Lung (tissue), 12 donors: Measurements from ENCODE around the gene STXBP5L. TPM values are rescaled to one million over a fixed set of nuclear protein-coding genes. Genes with fewer than 3 reads are reported as not detected.
"Not testable (repeated sequence)": the region's sequence is repeated elsewhere in the genome, so short reads cannot be mapped to it uniquely, and the experiment has no call there.

Experiments used
- ATAC-seq: fragments of 200-7000 bp; cut with Tn5 transposase; one replicate; pipeline ENCODE4 v1.9.1; 2020; ENCODE audit warnings: moderate number of reproducible peaks; ENCODE audit not compliant: insufficient read depth, low FRiP score
- DNase-seq, 3 donors: peaks; one replicate each; pipeline ENCODE4 v3.0.0-alpha.2; 2013 to 2017
- H3K27ac ChIP-seq, 2 donors: one replicate each; pipeline ENCODE4 v1.5.1; 2013; ENCODE audit warnings: mild to moderate bottlenecking in 2 of 2, moderate library complexity in 2 of 2, control low read depth in 1 of 2, inconsistent platforms in 1 of 2, low read depth in 1 of 2, low read length in 1 of 2
- H3K27me3 ChIP-seq, 3 donors: one replicate each; pipeline ENCODE4 v1.5.1; 2013; ENCODE audit warnings: low read length in 2 of 3; ENCODE audit not compliant: control insufficient read depth in 3 of 3, insufficient read depth in 3 of 3
- H3K36me3 ChIP-seq, 4 donors: one replicate each; pipeline ENCODE4 v1.5.1; 2013; ENCODE audit warnings: low read length in 4 of 4, mild to moderate bottlenecking in 1 of 4, moderate library complexity in 1 of 4; ENCODE audit not compliant: control insufficient read depth in 4 of 4, insufficient read depth in 4 of 4
- H3K4me1 ChIP-seq, 5 donors: one replicate each; pipeline ENCODE4 v1.5.1; 2013; ENCODE audit warnings: low read length in 5 of 5, mild to moderate bottlenecking in 2 of 5, moderate library complexity in 1 of 5; ENCODE audit not compliant: control insufficient read depth in 5 of 5, insufficient read depth in 5 of 5
- H3K4me3 ChIP-seq: one replicate; pipeline ENCODE4 v1.5.1; 2013; ENCODE audit warnings: mild to moderate bottlenecking, control low read depth, moderate library complexity
- H3K9ac ChIP-seq, 2 donors: one replicate each; pipeline ENCODE4 v1.5.1; 2013; ENCODE audit warnings: low read length in 2 of 2, control low read depth in 1 of 2; ENCODE audit not compliant: insufficient read depth in 1 of 2
- H3K9me3 ChIP-seq, 4 donors: one replicate each; pipeline ENCODE4 v1.5.1; 2013; ENCODE audit warnings: low read length in 3 of 4, mild to moderate bottlenecking in 1 of 4, moderate library complexity in 1 of 4; ENCODE audit not compliant: control insufficient read depth in 4 of 4, insufficient read depth in 3 of 4
- CTCF ChIP-seq: IDR thresholded peaks from 2 replicates; pipeline ENCODE4 v1.5.1; 2012; ENCODE audit warnings: mild to moderate bottlenecking; ENCODE audit errors: control extremely low read depth, extremely low read depth
- WGBS, 2 donors: extraction: QIAGEN DNeasy Blood & Tissue Kit; methylation state at CpG; one replicate each; pipeline ENCODE4 v1.1.7; 2013; 5-methylcytosine and 5-hydroxymethylcytosine counted together
- polyA plus RNA-seq, 2 donors: library from polyadenylated mRNA; stranded (reverse); fragments of 200-250 nt; gene quantifications; one replicate each; pipeline ENCODE4 v1.2.1, GENCODE V29; 2013
- total RNA-seq, 2 donors: library from RNA; depleted of rRNA in 1 of 2; stranded (reverse); fragments of >200 nt in 1 of 2; gene quantifications; one replicate each; pipeline ENCODE4 v1.2.1, GENCODE V29; 2014 to 2021
- donor health status: control.
- donor health status: control.
- donor health status: Bipolar disorder and iron deficiency.
- donor health status: healthy.
- donor health status: DM: yes; HTN: yes; CAD: no.

STXBP5L gene
- total and polyA plus RNA-seq, 4 donors = 0.26 TPM; not detected in 3

- no peak for TF ChIP-seq CTCF
- Histone ChIP-seq H3K36me3 (peaks cover 0 to 2% (median 0%) of the 10 kb centered on the region in 4 donors), H3K27me3 (no peaks in the 10 kb centered on the region), H3K9ac (no peak overlapping the region), H3K27ac (no peak overlapping the region), H3K4me1 (no peaks in the 10 kb centered on the region), H3K9me3 (peaks cover 0 to 2% (median 0%) of the 10 kb centered on the region in 4 donors), H3K4me3 (no peak overlapping the region)
- ATAC-seq (no peak), DNase-seq (no peak)
- 88 to 91% methylated on average over 2 of the region's 2 CpGs for WGBS, 2 donors
These were observed 528.1 kb downstream of the STXBP5L start for GRCh38 chr3:121436074-121436473.

GRCh38 chr3:121436641-121437040 is 528.6 kb downstream of the STXBP5L start:
- WGBS, 2 donors = 75 to 87% methylated on average over 3 of the region's 3 CpGs
- no peaks in the 10 kb centered on the region for H3K27me3 ChIP-seq
- H3K36me3 ChIP-seq = peaks cover 0 to 2% (median 0%) of the 10 kb centered on the region in 4 donors
- ATAC-seq (no peak), DNase-seq (no peak)
- no peak overlapping the region for H3K9ac ChIP-seq
- H3K27ac ChIP-seq = no peak overlapping the region
- no peak overlapping the region for H3K4me3 ChIP-seq
- H3K9me3 ChIP-seq = peaks cover 0 to 2% (median 0%) of the 10 kb centered on the region in 4 donors
- no peak for TF ChIP-seq CTCF
- H3K4me1 ChIP-seq = no peaks in the 10 kb centered on the region

GRCh38 chr3:121443456-121443855 is 535.5 kb downstream of the STXBP5L start:
- ATAC-seq (no peak), DNase-seq (no peak)
- H3K9me3 ChIP-seq = peaks cover 0 to 3% (median 0%) of the 10 kb centered on the region in 4 donors
- 68 to 84% methylated on average over 1 of the region's 1 CpG for WGBS, 2 donors
- H3K4me3 ChIP-seq = no peak overlapping the region
- no peaks in the 10 kb centered on the region for H3K36me3 ChIP-seq
- TF ChIP-seq CTCF = no peak
- no peak overlapping the region for H3K27ac ChIP-seq
- no peaks in the 10 kb centered on the region for H3K27me3 ChIP-seq
- no peak overlapping the region for H3K9ac ChIP-seq
- no peaks in the 10 kb centered on the region for H3K4me1 ChIP-seq

GRCh38 chr3:121451752-121452151 is 543.7 kb downstream of the STXBP5L start:
- H3K9me3 ChIP-seq, ATAC-seq, H3K4me3 ChIP-seq, DNase-seq, H3K27me3 ChIP-seq, H3K27ac ChIP-seq, H3K4me1 ChIP-seq, H3K36me3 ChIP-seq, H3K9ac ChIP-seq: not testable (repeated sequence)
- 87 to 89% methylated on average over 12 of the region's 12 CpGs for WGBS, 2 donors
